Measurements from ENCODE around the gene POLN. TPM values are rescaled to one million over a fixed set of nuclear protein-coding genes. Genes with fewer than 3 reads are reported as not detected.

Gene POLN
- total RNA-seq, 3 donors from 2014 or later (not counting 1 experiment from before 2014, with no cell fraction given): 2.6 to 6.9 (median 3.3) TPM

GRCh38 chr4:2251795-2252529 lies 10.0 kb upstream of the POLN start:
- 95% methylated on average over 16 of the region's 16 CpGs for WGBS (ENCODE audit: insufficient coverage)
- H3K27ac Mint-ChIP-seq: peak overlapping the region; percentile 34 to 70
- H3K9me3 Mint-ChIP-seq: no peaks in the 10 kb centered on the region
- Histone ChIP-seq H3K9me3 (ENCODE audit: control insufficient read depth, insufficient read depth, low read length) (no peaks in the 10 kb centered on the region), H3K27me3 (ENCODE audit: control insufficient read depth, insufficient read depth, low read length) (no peaks in the 10 kb centered on the region), H3K4me3 (ENCODE audit: low read length) (no peak overlapping the region), H3K27ac (ENCODE audit: low read length) (no peak overlapping the region), H3K36me3 (ENCODE audit: control insufficient read depth, insufficient read depth, low read length) (peaks cover 48% of the 10 kb centered on the region), H3K4me1 (ENCODE audit: control insufficient read depth, insufficient read depth, low read length) (no peaks in the 10 kb centered on the region)
- H3K27me3 Mint-ChIP-seq (ENCODE audit: low read depth in 2 of 2): no peaks in the 10 kb centered on the region
- intact Hi-C loops (cut with micrococcal nuclease): no loop called here
- peak in 1 of 2 donors; percentile 13 for DNase-seq
- TF ChIP-seq CTCF (IDR thresholded peaks at IDR 0.05): no peak
- no peak for ATAC-seq
- H3K4me1 Mint-ChIP-seq: peaks cover 2 to 14% of the 10 kb centered on the region in 2 donors
- no peak overlapping the region for H3K4me3 Mint-ChIP-seq
- H3K36me3 Mint-ChIP-seq: no peaks in the 10 kb centered on the region

DNA sequence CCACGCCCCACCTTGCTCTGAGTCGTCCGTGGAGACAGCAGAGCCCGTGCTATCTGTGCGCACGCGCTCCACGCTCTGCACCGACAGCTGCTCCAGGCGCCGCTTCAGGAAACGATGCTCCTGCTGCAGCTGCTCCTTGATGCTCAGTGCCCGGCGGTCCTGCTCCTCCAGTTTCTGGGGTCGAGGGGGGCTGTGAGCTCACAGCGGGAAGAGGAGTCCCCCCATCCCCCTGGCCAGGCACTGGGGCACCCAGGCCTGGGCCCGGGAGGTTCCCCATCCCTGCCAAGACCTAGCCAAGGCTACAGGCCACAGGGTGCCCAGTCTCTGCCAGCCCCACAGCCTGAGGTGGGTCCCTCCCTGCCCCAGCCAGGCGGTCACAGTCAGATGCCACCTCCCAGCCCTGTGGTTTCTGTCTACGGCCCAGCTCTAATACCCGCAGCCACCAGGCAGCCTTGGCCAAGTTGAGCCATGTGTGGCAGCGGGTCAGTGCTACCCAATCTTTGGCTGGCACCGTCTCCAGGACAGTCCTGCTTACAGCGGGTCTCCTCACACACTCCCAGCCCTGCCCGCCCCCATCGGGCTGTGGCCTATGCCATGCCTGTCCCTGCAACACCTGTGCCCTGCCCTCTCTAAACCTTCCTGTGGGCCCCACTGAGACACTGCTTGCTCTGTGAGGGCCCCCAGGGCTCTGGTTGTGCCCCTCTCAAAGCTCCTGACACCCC lies 9.3 kb upstream of the POLN start:
- intact Hi-C loops (cut with micrococcal nuclease): no loop called here
- no peak for TF ChIP-seq CTCF (IDR thresholded peaks at IDR 0.05)
- no peak overlapping the region for H3K4me3 Mint-ChIP-seq

DNA sequence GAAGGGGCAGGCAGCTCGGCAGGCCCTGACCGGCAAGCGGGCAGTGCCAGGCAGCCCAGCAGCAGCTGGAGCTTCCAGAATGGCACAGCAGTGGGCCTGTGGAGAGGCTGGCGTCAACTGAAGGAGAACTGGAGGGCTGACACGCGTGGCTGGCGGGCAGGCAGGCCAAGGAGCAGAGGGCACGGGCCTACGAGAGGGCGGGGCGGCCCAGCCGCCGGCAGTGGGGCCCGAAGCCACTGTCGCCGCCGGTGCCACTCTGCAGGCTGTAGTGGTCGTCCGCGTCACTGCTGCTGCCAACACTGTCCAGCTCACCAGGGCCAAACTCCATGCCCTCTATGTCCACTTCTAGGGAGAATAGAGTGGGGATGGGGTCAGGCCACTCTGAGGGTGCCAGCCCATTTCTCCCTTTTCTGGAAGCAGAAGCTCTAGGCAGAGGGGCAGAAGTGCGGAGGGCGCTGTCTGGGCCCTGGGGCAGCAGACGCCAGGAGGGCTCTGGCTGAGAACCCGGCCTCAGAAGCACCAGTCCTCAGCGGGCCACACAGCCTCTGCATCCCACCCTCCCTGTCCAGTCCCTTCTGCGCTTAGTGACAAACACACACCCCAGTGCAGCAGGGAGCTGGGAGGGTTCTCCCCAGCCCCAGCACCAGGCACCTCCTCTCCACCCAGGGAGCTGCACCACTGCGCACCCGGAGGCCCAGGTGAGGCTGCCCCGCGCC lies 8.6 kb upstream of the POLN start:
- DNase-seq (peak in 1 of 2 donors; percentile 16), ATAC-seq (peak in 1 of 3 donors; percentile 5)
- H3K4me1 Mint-ChIP-seq: peaks cover 0 to 12% of the 10 kb centered on the region in 2 donors
- no peak overlapping the region for H3K27ac Mint-ChIP-seq
- peaks cover 5% of the 10 kb centered on the region for H3K4me1 ChIP-seq (ENCODE audit: control insufficient read depth, insufficient read depth, low read length)
- TF ChIP-seq CTCF (IDR thresholded peaks at IDR 0.05): no peak
- 97% methylated on average over 30 of the region's 30 CpGs for WGBS (ENCODE audit: insufficient coverage)
- no peaks in the 10 kb centered on the region for H3K27me3 Mint-ChIP-seq (ENCODE audit: low read depth in 2 of 2)
- H3K9me3 Mint-ChIP-seq: no peaks in the 10 kb centered on the region
- H3K27me3 ChIP-seq (ENCODE audit: control insufficient read depth, insufficient read depth, low read length): no peaks in the 10 kb centered on the region
- no peak overlapping the region for H3K4me3 ChIP-seq (ENCODE audit: low read length)
- H3K36me3 ChIP-seq (ENCODE audit: control insufficient read depth, insufficient read depth, low read length): peaks cover 44% of the 10 kb centered on the region
- H3K36me3 Mint-ChIP-seq: no peaks in the 10 kb centered on the region
- intact Hi-C loops (cut with micrococcal nuclease): no loop called here
- peak overlapping the region; percentile 21 for H3K4me3 Mint-ChIP-seq
- no peaks in the 10 kb centered on the region for H3K9me3 ChIP-seq (ENCODE audit: control insufficient read depth, insufficient read depth, low read length)
- H3K27ac ChIP-seq (ENCODE audit: low read length): no peak overlapping the region

More for the DNA sequence above, 9.3 kb upstream of the POLN start:
- Histone ChIP-seq H3K36me3 (ENCODE audit: control insufficient read depth, insufficient read depth, low read length) (peaks cover 48% of the 10 kb centered on the region), H3K27me3 (ENCODE audit: control insufficient read depth, insufficient read depth, low read length) (no peaks in the 10 kb centered on the region), H3K27ac (ENCODE audit: low read length) (no peak overlapping the region), H3K4me3 (ENCODE audit: low read length) (no peak overlapping the region), H3K4me1 (ENCODE audit: control insufficient read depth, insufficient read depth, low read length) (no peaks in the 10 kb centered on the region), H3K9me3 (ENCODE audit: control insufficient read depth, insufficient read depth, low read length) (no peaks in the 10 kb centered on the region)
- Mint-ChIP-seq H3K27me3 (ENCODE audit: low read depth in 2 of 2) (no peaks in the 10 kb centered on the region), H3K9me3 (no peaks in the 10 kb centered on the region), H3K36me3 (no peaks in the 10 kb centered on the region), H3K4me1 (peaks cover 0 to 11% of the 10 kb centered on the region in 2 donors), H3K27ac (peak overlapping the region; percentile 34 to 70)
- no peak for DNase-seq
- ATAC-seq: no peak
- WGBS (ENCODE audit: insufficient coverage): 95% methylated on average over 25 of the region's 25 CpGs

Data from natural killer cell (primary cell).